ENCODE measurements around the gene CFAP45. TPM values are rescaled to one million over a fixed set of nuclear protein-coding genes. Genes with fewer than 3 reads are reported as not detected.

The CFAP45 gene
- total RNA-seq, 1 donor from 2014 or later: 1.9 TPM

DNA sequence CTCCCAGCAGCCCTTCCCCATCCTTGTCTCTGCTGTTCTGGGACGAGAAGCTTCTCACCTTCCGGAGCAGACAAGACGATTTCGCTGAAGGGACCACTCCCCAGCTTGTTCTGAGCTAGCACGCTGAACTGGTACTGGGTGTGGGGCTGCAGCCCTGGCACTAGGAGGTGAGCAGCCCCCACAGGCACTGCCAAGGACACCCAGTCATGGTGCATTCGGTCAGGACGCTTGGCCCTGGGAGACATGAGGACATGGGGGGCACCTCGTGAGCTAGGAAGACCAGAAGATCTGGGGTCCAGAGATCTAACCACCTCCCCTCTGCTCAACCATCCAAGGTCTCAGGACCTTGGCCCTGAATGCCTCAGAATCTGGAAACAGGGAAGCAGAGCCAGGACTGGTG is 30.7 kb upstream of the CFAP45 start:
- DNase-seq (peak; percentile 46), ATAC-seq (no peak)
- Histone ChIP-seq H3K4me3 (no peak overlapping the region), H3K27me3 (no peaks in the 10 kb centered on the region), H3K36me3 (no peaks in the 10 kb centered on the region), H3K4me1 (peaks cover 8% of the 10 kb centered on the region), H3K9me3 (no peaks in the 10 kb centered on the region), H3K27ac (no peak overlapping the region)
- intact Hi-C loops (cut with DNase I): no loop called here
- TF ChIP-seq, protein P1, sequence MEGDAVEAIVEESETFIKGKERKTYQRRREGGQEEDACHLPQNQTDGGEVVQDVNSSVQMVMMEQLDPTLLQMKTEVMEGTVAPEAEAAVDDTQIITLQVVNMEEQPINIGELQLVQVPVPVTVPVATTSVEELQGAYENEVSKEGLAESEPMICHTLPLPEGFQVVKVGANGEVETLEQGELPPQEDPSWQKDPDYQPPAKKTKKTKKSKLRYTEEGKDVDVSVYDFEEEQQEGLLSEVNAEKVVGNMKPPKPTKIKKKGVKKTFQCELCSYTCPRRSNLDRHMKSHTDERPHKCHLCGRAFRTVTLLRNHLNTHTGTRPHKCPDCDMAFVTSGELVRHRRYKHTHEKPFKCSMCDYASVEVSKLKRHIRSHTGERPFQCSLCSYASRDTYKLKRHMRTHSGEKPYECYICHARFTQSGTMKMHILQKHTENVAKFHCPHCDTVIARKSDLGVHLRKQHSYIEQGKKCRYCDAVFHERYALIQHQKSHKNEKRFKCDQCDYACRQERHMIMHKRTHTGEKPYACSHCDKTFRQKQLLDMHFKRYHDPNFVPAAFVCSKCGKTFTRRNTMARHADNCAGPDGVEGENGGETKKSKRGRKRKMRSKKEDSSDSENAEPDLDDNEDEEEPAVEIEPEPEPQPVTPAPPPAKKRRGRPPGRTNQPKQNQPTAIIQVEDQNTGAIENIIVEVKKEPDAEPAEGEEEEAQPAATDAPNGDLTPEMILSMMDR (IDR thresholded peaks at IDR 0.05): no peak

DNA sequence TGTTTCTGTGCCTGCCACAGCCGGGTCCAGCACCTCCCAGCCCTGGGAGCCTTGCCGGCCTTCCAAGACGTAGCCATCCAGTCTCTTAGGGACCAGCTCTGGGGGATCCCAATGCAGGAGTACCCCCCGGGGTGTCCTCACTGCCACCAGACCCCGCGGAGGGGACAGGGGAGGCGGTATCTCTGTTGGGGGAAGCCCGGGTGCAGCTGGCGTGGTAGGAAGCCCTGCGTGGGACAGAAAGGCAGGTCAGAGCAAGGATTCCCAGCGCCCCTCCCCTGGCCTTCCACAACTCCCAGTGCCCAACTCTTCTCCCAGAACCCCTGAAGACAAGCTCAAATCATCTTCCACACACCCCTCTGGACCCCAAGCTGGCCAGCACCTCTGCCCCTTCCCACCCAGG is 30.3 kb upstream of the CFAP45 start:
- H3K36me3 ChIP-seq: no peaks in the 10 kb centered on the region
- H3K9me3 ChIP-seq: no peaks in the 10 kb centered on the region
- H3K27ac ChIP-seq: no peak overlapping the region
- H3K4me3 ChIP-seq: no peak overlapping the region
- ATAC-seq: no peak
- peak; percentile 51 for DNase-seq
- H3K4me1 ChIP-seq: peaks cover 8% of the 10 kb centered on the region
- intact Hi-C loops (cut with DNase I): no loop called here
- TF ChIP-seq, protein P1 (IDR thresholded peaks at IDR 0.05): no peak
- no peaks in the 10 kb centered on the region for H3K27me3 ChIP-seq

GRCh38 chr1:159929155-159930051 is 29.4 kb upstream of the CFAP45 start:
- intact Hi-C loops (cut with DNase I): no loop called here

DNA sequence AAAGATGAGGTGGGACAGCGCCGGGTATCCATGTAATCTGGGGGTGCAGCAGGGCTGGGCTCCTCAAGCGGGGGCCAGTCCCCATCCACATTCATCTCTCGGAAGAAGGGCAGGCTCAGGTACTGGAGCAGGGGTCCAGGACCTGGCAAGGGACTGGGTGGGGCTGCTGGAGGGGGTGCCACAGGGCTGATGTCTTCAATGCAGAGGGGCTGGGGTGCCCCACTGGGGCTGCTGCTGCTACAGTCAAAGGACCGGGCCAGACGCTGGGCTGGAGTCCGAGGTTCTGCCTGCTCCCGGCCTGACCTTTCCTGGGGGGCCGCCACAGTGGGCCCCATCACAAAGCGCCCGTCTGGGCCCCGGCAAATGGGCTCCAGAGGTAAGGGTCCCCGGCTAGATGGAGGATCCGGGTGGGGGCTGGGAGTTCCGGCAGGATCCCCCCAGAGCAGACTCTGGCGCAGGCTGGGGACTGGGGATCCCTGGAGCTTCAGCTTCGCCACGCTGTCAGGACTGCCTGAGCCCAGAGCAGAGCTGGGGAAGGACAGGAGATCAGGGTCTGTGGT is 28.6 kb upstream of the CFAP45 start:
- no peak overlapping the region for H3K27ac ChIP-seq
- no peaks in the 10 kb centered on the region for H3K27me3 ChIP-seq
- TF ChIP-seq, protein P1 (IDR thresholded peaks at IDR 0.05): no peak
- ATAC-seq (no peak), DNase-seq (peak; percentile 63)
- peaks cover 8% of the 10 kb centered on the region for H3K4me1 ChIP-seq
- no peaks in the 10 kb centered on the region for H3K36me3 ChIP-seq
- no peak overlapping the region for H3K4me3 ChIP-seq
- no peaks in the 10 kb centered on the region for H3K9me3 ChIP-seq
- intact Hi-C loops (cut with DNase I): no loop called here

More at GRCh38 chr1:159929155-159930051, 29.4 kb upstream of the CFAP45 start:
- Histone ChIP-seq H3K4me1 (peaks cover 8% of the 10 kb centered on the region), H3K27ac (no peak overlapping the region), H3K27me3 (no peaks in the 10 kb centered on the region), H3K36me3 (no peaks in the 10 kb centered on the region), H3K4me3 (no peak overlapping the region), H3K9me3 (no peaks in the 10 kb centered on the region)
- no peak for ATAC-seq
- peak; percentile 67 for DNase-seq
- TF ChIP-seq, protein P1 (IDR thresholded peaks at IDR 0.05): no peak

DNA sequence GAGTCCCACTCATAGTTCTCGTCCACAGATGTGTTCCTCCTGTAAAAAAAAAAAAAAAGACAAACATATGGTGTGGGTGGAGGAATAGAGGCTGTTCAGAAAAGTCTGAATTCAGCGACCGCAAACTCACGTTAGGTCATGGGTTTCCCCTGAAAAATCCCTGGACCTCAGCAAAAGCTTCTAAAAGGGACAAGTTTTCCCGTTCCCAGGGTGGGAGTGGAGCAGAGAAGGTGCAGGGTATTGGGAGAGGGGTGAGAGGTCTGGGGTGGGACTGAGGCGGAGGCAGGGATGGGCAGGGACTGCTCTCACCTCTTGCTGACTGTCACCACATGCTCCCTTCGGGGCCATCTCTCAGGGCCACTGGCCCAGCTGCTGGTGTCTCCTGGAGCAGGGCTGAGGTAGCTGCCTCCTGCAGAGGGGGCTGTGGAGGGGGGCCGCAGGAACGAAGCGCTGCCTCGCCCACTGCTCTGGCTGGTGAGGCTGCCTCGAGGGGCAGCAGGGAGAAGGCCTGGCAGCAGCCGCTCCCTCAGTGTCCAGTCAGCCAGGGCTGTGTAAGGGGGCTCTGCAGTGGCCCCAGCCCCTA is 28.0 kb upstream of the CFAP45 start:
- Histone ChIP-seq H3K36me3 (no peaks in the 10 kb centered on the region), H3K27me3 (no peaks in the 10 kb centered on the region), H3K4me3 (no peak overlapping the region), H3K9me3 (no peaks in the 10 kb centered on the region), H3K4me1 (peaks cover 11% of the 10 kb centered on the region), H3K27ac (no peak overlapping the region)
- ATAC-seq (no peak), DNase-seq (peak; percentile 48)
- TF ChIP-seq, protein P1 (IDR thresholded peaks at IDR 0.05): no peak
- intact Hi-C loops (cut with DNase I): no loop called here

Data from upper lobe of right lung (tissue), 1 donor.